Liver (tissue), 3 donors: ENCODE data around the gene RGS3.
A peak's percentile ranks its signal among the peaks of the same experiment; 100 is the strongest.

Experiments
- FOXA1 ChIP-seq: IDR thresholded peaks from 2 replicates; pipeline ENCODE4 v1.6.1; 2016; ENCODE audit warnings: antibody characterized with exemption
- GABPA ChIP-seq, 2 donors: IDR thresholded peaks in 1 of 2; conservative IDR thresholded peaks in 1 of 2; 2 replicates each; pipeline ENCODE4 v1.6.1; 2016; ENCODE audit warnings: antibody characterized with exemption in 2 of 2, mild to moderate bottlenecking in 1 of 2, moderate library complexity in 1 of 2
- HNF4A ChIP-seq, 2 donors: conservative IDR thresholded peaks; 2 replicates each; pipeline ENCODE4 v1.6.1; 2016; ENCODE audit warnings: antibody characterized with exemption in 2 of 2, mild to moderate bottlenecking in 2 of 2
- JUND ChIP-seq, 2 donors: IDR thresholded peaks; 2 replicates each; pipeline ENCODE4 v1.6.1; 2016; ENCODE audit warnings: antibody characterized with exemption in 2 of 2
- RAD21 ChIP-seq, 2 donors: IDR thresholded peaks; 2 replicates each; pipeline ENCODE4 v1.6.1; 2016; ENCODE audit warnings: antibody characterized with exemption in 2 of 2, mild to moderate bottlenecking in 2 of 2
- SP1 ChIP-seq: IDR thresholded peaks from 2 replicates; pipeline ENCODE4 v1.6.1; 2018; ENCODE audit warnings: antibody characterized with exemption, mild to moderate bottlenecking
- TAF1 ChIP-seq: conservative IDR thresholded peaks from 2 replicates; pipeline ENCODE4 v1.6.1; 2016; ENCODE audit warnings: antibody characterized with exemption, mild to moderate bottlenecking
- TF ChIP-seq, protein P1 (sequence below): fragments of 150-350 bp; IDR thresholded peaks from 2 replicates; pipeline ENCODE4 v1.5.1; 2017; ENCODE audit warnings: improper control_type of control experiment, low read depth, low read length; ENCODE audit not compliant: missing input control
- TF ChIP-seq, protein P2 (sequence below): IDR thresholded peaks from 2 replicates; pipeline ENCODE4 v1.6.1; 2016; ENCODE audit warnings: antibody characterized with exemption, mild to moderate bottlenecking
- TF ChIP-seq, protein P3 (sequence below): IDR thresholded peaks from 2 replicates; pipeline ENCODE4 v1.6.1; 2016; ENCODE audit warnings: antibody characterized with exemption
- TF ChIP-seq, protein P4 (sequence below): IDR thresholded peaks from 2 replicates; pipeline ENCODE4 v1.6.1; 2016; ENCODE audit warnings: antibody characterized with exemption
- donor health status: healthy.
- donor health status: healthy.

DNA sequence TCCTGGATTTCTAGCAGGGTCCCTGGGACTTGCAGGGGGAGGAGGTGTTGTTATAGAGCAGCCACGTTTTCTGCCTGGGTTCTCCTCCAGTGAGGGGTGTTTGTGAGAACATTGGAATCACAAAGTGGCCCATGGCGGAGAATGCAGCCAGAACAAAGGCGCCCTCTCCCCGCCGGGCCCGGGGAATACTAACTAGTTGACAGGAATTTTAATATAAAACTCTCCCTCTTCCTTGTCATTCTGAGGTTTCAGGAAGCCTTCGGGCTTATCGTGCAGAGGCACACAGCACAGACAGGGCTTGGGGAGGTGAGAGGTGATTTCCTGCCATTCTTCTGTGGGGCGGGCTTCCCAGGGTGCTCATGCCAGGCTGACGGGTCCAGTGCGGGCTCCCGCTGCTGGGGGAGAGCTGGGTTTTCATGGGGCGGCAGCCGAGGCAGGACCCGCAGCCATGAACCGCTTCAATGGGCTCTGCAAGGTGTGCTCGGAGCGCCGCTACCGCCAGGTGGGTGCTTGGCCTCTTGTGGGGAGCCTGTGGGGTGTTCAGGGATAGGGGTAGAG lies 37.7 kb downstream of the RGS3 start:
- TF ChIP-seq, protein P1, sequence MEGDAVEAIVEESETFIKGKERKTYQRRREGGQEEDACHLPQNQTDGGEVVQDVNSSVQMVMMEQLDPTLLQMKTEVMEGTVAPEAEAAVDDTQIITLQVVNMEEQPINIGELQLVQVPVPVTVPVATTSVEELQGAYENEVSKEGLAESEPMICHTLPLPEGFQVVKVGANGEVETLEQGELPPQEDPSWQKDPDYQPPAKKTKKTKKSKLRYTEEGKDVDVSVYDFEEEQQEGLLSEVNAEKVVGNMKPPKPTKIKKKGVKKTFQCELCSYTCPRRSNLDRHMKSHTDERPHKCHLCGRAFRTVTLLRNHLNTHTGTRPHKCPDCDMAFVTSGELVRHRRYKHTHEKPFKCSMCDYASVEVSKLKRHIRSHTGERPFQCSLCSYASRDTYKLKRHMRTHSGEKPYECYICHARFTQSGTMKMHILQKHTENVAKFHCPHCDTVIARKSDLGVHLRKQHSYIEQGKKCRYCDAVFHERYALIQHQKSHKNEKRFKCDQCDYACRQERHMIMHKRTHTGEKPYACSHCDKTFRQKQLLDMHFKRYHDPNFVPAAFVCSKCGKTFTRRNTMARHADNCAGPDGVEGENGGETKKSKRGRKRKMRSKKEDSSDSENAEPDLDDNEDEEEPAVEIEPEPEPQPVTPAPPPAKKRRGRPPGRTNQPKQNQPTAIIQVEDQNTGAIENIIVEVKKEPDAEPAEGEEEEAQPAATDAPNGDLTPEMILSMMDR: no peak
- TF ChIP-seq FOXA1: no peak
- TF ChIP-seq, protein P2, sequence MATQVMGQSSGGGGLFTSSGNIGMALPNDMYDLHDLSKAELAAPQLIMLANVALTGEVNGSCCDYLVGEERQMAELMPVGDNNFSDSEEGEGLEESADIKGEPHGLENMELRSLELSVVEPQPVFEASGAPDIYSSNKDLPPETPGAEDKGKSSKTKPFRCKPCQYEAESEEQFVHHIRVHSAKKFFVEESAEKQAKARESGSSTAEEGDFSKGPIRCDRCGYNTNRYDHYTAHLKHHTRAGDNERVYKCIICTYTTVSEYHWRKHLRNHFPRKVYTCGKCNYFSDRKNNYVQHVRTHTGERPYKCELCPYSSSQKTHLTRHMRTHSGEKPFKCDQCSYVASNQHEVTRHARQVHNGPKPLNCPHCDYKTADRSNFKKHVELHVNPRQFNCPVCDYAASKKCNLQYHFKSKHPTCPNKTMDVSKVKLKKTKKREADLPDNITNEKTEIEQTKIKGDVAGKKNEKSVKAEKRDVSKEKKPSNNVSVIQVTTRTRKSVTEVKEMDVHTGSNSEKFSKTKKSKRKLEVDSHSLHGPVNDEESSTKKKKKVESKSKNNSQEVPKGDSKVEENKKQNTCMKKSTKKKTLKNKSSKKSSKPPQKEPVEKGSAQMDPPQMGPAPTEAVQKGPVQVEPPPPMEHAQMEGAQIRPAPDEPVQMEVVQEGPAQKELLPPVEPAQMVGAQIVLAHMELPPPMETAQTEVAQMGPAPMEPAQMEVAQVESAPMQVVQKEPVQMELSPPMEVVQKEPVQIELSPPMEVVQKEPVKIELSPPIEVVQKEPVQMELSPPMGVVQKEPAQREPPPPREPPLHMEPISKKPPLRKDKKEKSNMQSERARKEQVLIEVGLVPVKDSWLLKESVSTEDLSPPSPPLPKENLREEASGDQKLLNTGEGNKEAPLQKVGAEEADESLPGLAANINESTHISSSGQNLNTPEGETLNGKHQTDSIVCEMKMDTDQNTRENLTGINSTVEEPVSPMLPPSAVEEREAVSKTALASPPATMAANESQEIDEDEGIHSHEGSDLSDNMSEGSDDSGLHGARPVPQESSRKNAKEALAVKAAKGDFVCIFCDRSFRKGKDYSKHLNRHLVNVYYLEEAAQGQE: no peak
- no peak for TF ChIP-seq GABPA (IDR thresholded peaks at IDR 0.05 in 1 of 2, conservative IDR thresholded peaks at IDR 0.05 in 1 of 2)
- no peak for TF ChIP-seq JUND (IDR thresholded peaks at IDR 0.05)
- TF ChIP-seq SP1: no peak
- TF ChIP-seq RAD21 (IDR thresholded peaks at IDR 0.05): peak in 1 of 2 donors; percentile 11
- TF ChIP-seq TAF1: peak; percentile 29
- TF ChIP-seq, protein P3, sequence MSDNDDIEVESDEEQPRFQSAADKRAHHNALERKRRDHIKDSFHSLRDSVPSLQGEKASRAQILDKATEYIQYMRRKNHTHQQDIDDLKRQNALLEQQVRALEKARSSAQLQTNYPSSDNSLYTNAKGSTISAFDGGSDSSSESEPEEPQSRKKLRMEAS: no peak
- TF ChIP-seq, protein P4, sequence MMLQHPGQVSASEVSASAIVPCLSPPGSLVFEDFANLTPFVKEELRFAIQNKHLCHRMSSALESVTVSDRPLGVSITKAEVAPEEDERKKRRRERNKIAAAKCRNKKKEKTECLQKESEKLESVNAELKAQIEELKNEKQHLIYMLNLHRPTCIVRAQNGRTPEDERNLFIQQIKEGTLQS: no peak
- TF ChIP-seq HNF4A (conservative IDR thresholded peaks at IDR 0.05): no peak
